Measurements from ENCODE around the gene CCDC93. TPM values are rescaled to one million over a fixed set of nuclear protein-coding genes. Genes with fewer than 3 reads are reported as not detected.

The CCDC93 gene
- total and polyA plus RNA-seq, 2 of the 4 experiments (the other 2 are of a cell fraction): 8.1 to 17.2 TPM

GRCh38 chr2:117888897-117889296 is 125.0 kb downstream of the CCDC93 start:
- in situ Hi-C loops (cut with MboI; ENCODE audit: low sequenced_read_pairs): no loop called here

More at GRCh38 chr2:117888897-117889296, 125.0 kb downstream of the CCDC93 start:
- no peaks in the 10 kb centered on the region for H3K36me3 ChIP-seq (ENCODE audit: control insufficient read depth, insufficient read depth, low read length)
- no peak overlapping the region for H3K14ac ChIP-seq (replicated peaks; ENCODE audit: low read depth, low read length)
- ATAC-seq (ENCODE audit: low read depth): no peak
- H3K56ac ChIP-seq (ENCODE audit: extremely low read depth, insufficient read depth, low read length): no peak overlapping the region
- H4K91ac ChIP-seq (ENCODE audit: insufficient read depth, low read depth, low read length): no peak overlapping the region
- H3K27me3 ChIP-seq (ENCODE audit: control insufficient read depth, insufficient read depth, low read length): no peaks in the 10 kb centered on the region; the same call in 1 of the 2 replicates
- H4K8ac ChIP-seq (ENCODE audit: low read depth in 2 of 2, low read length in 2 of 2): no peak overlapping the region
- dilution Hi-C loops (cut with HindIII; ENCODE audit: low sequenced_read_pairs, unreplicated experiment) (no loop called here), intact Hi-C loops (cut with micrococcal nuclease) (no loop called here)
- POLR2A ChIA-PET (ENCODE audit: unreplicated experiment): no interaction called here
- no peak overlapping the region for H3K4me2 ChIP-seq (ENCODE audit: low read depth, low read length)
- no peak overlapping the region for H2BK20ac ChIP-seq (ENCODE audit: low read depth, low read length)
- no peak overlapping the region for H3K4ac ChIP-seq (ENCODE audit: low read depth, low read length)
- H3K23ac ChIP-seq (ENCODE audit: low read depth, low read length): no peak overlapping the region
- H2AK5ac ChIP-seq (ENCODE audit: low read depth, low read length): no peak overlapping the region
- H3K9me1 ChIP-seq (ENCODE audit: insufficient read depth, low read length): no peaks in the 10 kb centered on the region
- no peak for DNase-seq
- no TSS peak for BruUV-seq (replicated peaks)
- no peak overlapping the region for H3K27ac ChIP-seq (ENCODE audit: insufficient read depth, low read length)
- no peak overlapping the region for H2BK15ac ChIP-seq (ENCODE audit: low read depth, low read length)
- no peak overlapping the region for H3K4me3 ChIP-seq (ENCODE audit: insufficient read depth, low read depth, low read length)
- CTCF ChIA-PET: no interaction called here
- H4K5ac ChIP-seq (ENCODE audit: low read depth, low read length): no peak overlapping the region
- no peak for TF ChIP-seq RFX5 (IDR thresholded peaks at IDR 0.05; ENCODE audit: low read depth, low read length)
- TF ChIP-seq RCOR1 (IDR thresholded peaks at IDR 0.05; ENCODE audit: insufficient replicate concordance, low read length): no peak
- no peak for TF ChIP-seq RAD21 (IDR thresholded peaks at IDR 0.05; ENCODE audit: low read length)
- no peak for TF ChIP-seq POLR2A (IDR thresholded peaks at IDR 0.05; ENCODE audit: low read depth, low read length)
- TF ChIP-seq CTCF (conservative IDR thresholded peaks at IDR 0.05; ENCODE audit: low read depth, low read length): no peak
- TF ChIP-seq SMC3 (IDR thresholded peaks at IDR 0.05; ENCODE audit: low read depth, low read length): no peak
- no peak for TF ChIP-seq CHD1 (IDR thresholded peaks at IDR 0.05; ENCODE audit: low read depth, low read length)
- TF ChIP-seq CEBPB (IDR thresholded peaks at IDR 0.05; ENCODE audit: low read depth, low read length): no peak
- TF ChIP-seq MXI1 (IDR thresholded peaks at IDR 0.05; ENCODE audit: borderline replicate concordance, low read depth, low read length): no peak
- TF ChIP-seq NFE2L2 (IDR thresholded peaks at IDR 0.05; ENCODE audit: low read depth, low read length): no peak
- TF ChIP-seq BHLHE40 (IDR thresholded peaks at IDR 0.05; ENCODE audit: low read depth, low read length): no peak
- WGBS, 2 experiments (ENCODE audit: extremely low coverage in 2 of 2, insufficient read length in 1 of 2): no CpG with 5 or more reads among the region's 1 CpG
- no peaks in the 10 kb centered on the region for H3K79me1 ChIP-seq (ENCODE audit: low read depth in 1 of 2, low read length in 2 of 2)
- H4K20me1 ChIP-seq (ENCODE audit: insufficient read depth, low read length): no peaks in the 10 kb centered on the region
- H2AK9ac ChIP-seq (replicated peaks; ENCODE audit: low read depth, low read length, poor library complexity): no peak overlapping the region
- no peak overlapping the region for H2BK120ac ChIP-seq (ENCODE audit: low read depth, low read length)
- no peak overlapping the region for H2BK5ac ChIP-seq (ENCODE audit: low read depth, low read length, poor library complexity, severe bottlenecking)
- H3K4me1 ChIP-seq (ENCODE audit: control insufficient read depth, insufficient read depth, low read length): no peaks in the 10 kb centered on the region
- no peak overlapping the region for H2AFZ ChIP-seq (replicated peaks; ENCODE audit: low read length, poor library complexity)
- no peak overlapping the region for H3K18ac ChIP-seq (ENCODE audit: low read depth, low read length)
- no peak overlapping the region for H3K9ac ChIP-seq (ENCODE audit: low read depth, low read length)
- no peaks in the 10 kb centered on the region for H3K9me3 ChIP-seq (ENCODE audit: control insufficient read depth, insufficient read depth, low read length)

All from IMR-90 (cell line).